ENCODE data around the gene UNC79.

The UNC79 gene

GRCh38 chr14:93706360-93706955 is 275.7 kb downstream of the UNC79 start:
- no peak overlapping the region for H3K27ac ChIP-seq
- TF ChIP-seq CTCF (conservative IDR thresholded peaks at IDR 0.05), result no peak

GRCh38 chr14:93707475-93707874 is 276.7 kb downstream of the UNC79 start:
- H3K27ac ChIP-seq, result no peak overlapping the region
- TF ChIP-seq CTCF (conservative IDR thresholded peaks at IDR 0.05), result no peak

DNA sequence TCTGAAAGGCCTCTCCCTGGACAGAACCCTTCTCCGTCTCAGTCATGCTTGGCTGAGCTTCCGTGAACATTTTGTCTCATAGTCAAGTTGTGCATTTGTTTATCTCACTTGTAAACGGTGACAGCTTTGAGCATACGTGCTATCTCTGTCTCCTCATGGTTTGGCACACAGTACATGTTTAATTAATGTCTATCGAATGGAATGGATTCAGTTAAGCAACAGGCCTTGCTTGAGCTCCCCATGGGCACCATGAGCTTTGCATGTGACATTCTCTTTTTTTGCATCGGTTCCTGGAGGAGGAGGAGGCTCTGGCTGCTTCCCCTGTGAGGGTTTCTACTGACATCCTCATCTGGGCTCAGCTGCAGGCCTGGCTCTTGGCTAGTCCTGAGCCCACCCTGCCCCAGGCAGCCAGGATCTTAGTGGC is 277.6 kb downstream of the UNC79 start:
- no peak overlapping the region for H3K27ac ChIP-seq
- TF ChIP-seq CTCF (conservative IDR thresholded peaks at IDR 0.05), result no peak

DNA sequence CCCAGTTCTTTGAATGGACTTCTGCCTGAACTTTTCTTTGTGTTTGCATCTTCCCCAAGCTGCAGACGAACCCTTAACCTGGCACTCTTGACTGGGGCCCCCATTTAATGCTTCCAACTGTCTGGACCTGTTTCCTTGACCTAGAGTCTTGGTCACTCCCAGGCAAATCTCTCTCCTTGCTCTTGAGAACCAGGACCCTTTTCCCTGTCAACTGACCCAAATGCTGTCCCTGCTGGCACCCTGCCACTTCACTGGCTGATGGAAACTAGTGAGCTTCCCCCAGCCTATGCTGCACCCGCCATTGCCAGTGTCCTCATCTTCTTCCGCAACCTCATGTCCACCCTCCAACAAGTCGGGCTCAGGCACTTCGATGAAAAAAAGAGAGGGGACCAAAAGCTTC is 278.1 kb downstream of the UNC79 start:
- no peak for TF ChIP-seq CTCF (conservative IDR thresholded peaks at IDR 0.05)
- no peak overlapping the region for H3K27ac ChIP-seq

DNA sequence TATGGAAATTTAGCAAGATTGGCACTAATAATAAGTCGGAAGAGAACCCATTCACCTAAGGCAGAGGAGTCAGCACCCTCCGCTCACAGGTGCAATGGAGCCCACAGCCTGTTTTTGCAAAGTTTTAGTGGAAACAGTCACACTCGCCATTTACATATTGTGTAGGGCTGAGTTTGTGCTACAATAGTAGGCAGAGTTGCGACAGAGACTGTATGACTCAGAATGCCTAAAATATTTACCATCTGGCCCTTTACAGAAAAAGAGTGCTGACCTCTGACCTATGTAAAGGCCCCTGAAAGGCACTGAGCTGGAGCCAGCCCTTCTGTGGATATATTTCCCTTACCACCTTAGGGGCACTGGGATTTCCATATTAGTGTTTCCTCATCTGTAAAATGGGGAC is 278.5 kb downstream of the UNC79 start:
- no peak for TF ChIP-seq CTCF (conservative IDR thresholded peaks at IDR 0.05)
- no peak overlapping the region for H3K27ac ChIP-seq

DNA sequence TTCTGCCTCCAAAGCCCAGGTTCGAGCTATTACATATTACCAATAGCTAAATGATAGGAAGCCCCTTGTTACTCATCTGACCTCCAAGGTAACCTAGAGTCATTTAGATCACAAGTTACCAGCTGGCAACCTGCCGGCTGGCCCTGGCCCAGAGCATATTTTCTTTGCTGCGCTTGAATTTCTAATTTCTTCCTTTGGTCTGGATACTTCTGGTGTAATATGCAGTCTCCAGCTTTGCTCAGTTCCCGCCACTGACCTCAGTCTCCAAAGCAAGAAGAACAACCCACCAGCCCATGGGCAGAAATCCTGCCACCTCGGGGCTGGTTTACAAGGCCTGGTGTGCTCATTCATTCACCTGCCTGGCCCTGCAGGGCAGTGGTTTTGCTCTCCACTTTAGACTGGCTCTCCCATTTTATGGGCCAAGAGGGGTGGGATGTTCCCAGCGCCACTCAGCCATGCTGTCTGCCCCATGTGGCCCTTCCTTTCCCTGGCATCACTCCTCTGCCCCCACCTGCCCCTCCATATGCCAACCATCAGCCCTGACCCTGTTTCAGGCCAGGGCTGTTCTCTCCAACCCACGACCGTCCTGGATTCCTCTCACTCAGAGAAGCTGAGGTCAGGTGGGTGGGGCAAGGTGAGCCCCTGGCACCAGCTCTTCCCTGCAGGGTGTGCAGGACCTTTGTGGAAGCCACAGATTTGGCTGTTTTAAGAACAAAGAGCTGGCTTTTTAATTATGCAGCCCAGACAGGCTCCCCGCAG is 281.5 kb downstream of the UNC79 start:
- no peak for TF ChIP-seq CTCF (conservative IDR thresholded peaks at IDR 0.05)

GRCh38 chr14:93712838-93713724 is 282.3 kb downstream of the UNC79 start:
- TF ChIP-seq CTCF (conservative IDR thresholded peaks at IDR 0.05), result no peak
- H3K27ac ChIP-seq, result no peak overlapping the region

More for the DNA sequence above, 281.5 kb downstream of the UNC79 start:
- no peak overlapping the region for H3K27ac ChIP-seq

All from VCaP (cell line).